Effector memory CD4-positive, alpha-beta T cell (primary cell): ENCODE data around the gene CSF1.

Source experiments
- DNase-seq, 3 donors: peaks; one replicate each; pipeline ENCODE4 v3.0.0-alpha.2; 2020
- H3K27ac ChIP-seq: 2 replicates; pipeline ENCODE4 v1.7.0; 2013; ENCODE audit warnings: mild to moderate bottlenecking, low read length, moderate library complexity; ENCODE audit not compliant: insufficient read depth, poor library complexity, severe bottlenecking
- H3K27me3 ChIP-seq: replicated peaks from 2 replicates; pipeline ENCODE4 v1.7.0; 2013; ENCODE audit warnings: mild to moderate bottlenecking, low read length; ENCODE audit not compliant: insufficient read depth, control insufficient read depth, poor library complexity, severe bottlenecking
- H3K36me3 ChIP-seq: 2 replicates; pipeline ENCODE4 v1.7.0; 2013; ENCODE audit warnings: mild to moderate bottlenecking, low read length, moderate library complexity; ENCODE audit not compliant: control insufficient read depth, insufficient read depth
- H3K4me1 ChIP-seq: 2 replicates; pipeline ENCODE4 v1.7.0; 2013; ENCODE audit warnings: low read length, mild to moderate bottlenecking; ENCODE audit not compliant: control insufficient read depth, insufficient read depth, poor library complexity, severe bottlenecking
- H3K4me3 ChIP-seq: 2 replicates; pipeline ENCODE4 v1.7.0; 2013; ENCODE audit warnings: low read length, low read depth, mild to moderate bottlenecking; ENCODE audit not compliant: insufficient read depth, poor library complexity, severe bottlenecking
- H3K9me3 ChIP-seq: 2 replicates; pipeline ENCODE4 v1.7.0; 2013; ENCODE audit warnings: mild to moderate bottlenecking, low read length, moderate library complexity; ENCODE audit not compliant: control insufficient read depth

CSF1 gene

DNA sequence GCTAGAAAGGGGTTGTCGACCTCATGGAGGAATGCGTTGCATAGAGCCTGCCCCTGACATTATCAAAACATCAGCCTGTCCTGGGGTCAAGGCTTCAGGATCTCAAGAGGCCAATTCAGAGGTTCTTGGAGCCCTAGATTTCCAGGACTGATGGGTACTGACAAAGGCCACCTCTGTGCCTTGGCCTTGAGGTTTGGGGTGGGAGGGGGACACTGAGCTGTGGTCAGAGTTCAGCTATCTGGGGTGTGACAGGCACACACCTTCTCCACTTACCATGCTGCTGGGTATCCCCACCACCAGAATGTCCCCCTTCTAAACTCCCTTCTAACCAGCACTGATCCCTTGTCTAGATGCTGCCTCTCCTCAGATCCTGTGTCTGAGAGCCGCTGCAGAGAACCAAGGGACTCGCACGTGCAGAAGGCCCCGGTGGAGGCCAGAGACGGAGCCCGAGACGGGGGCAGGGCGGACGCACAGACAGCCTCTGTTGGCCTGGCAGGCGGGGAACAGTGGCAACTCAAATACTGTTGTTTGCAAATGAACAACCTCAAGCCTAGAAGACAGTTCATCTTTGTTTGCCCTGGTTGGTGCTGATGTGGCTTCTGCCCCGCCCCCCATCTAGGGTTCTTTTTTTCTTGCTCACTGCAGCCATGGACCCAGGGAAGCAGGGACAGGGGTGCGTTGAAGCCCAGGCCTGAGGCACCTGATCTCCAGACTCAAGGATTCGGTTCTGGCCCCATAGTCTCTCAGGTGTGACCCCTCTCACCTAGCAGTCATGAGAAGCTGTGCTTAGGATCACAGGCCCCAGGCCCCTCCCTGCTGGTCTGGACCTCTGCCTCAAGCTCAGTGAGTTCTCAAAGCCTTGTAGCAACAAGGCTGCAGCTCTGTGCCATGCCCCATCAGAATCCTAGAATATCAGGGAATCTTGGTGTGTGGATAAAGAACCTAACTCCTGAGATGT lies 28.1 kb upstream of the CSF1 start:
- Histone ChIP-seq H3K36me3 (no peaks in the 10 kb centered on the region), H3K27ac (no peak overlapping the region), H3K9me3 (no peaks in the 10 kb centered on the region), H3K27me3 (no peaks in the 10 kb centered on the region), H3K4me1 (no peaks in the 10 kb centered on the region), H3K4me3 (no peak overlapping the region)
- no peak for DNase-seq

DNA sequence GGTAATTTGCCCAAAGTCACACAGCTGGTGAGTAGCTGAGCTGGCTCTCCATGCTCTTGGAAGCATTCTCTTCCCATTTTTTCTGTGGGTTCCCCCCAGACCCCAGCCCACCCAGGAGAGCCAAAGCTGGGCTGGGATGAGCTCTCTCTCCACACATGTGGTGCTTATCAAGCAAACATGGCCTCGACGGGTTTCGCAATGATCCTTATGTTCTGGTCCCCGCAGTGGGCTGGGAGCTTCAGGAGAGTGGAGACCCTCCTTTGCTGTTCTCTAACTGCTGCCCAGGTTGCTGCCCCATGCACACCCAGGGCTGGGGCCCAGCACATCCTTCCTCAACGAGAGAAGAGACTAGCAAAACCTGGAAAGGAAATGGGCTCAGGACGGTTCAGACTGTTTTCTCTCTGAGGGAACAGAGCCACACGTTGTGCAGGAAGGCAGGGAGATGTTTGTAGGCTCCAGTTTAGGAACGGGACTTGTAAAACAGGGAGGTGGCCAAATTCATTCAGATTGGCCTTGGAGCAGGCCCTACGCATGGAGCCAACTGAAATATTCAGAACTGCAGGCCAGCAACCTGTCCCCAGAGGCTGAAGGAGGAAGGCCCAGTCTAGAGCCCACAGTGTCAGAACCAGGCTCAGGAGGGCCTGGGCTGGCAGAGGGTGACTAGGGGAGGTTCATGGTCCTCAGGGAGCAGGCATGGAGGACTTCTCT lies 27.2 kb upstream of the CSF1 start:
- Histone ChIP-seq H3K27me3 (no peaks in the 10 kb centered on the region), H3K27ac (no peak overlapping the region), H3K36me3 (no peaks in the 10 kb centered on the region), H3K4me3 (no peak overlapping the region), H3K9me3 (no peaks in the 10 kb centered on the region), H3K4me1 (no peaks in the 10 kb centered on the region)
- DNase-seq = no peak

DNA sequence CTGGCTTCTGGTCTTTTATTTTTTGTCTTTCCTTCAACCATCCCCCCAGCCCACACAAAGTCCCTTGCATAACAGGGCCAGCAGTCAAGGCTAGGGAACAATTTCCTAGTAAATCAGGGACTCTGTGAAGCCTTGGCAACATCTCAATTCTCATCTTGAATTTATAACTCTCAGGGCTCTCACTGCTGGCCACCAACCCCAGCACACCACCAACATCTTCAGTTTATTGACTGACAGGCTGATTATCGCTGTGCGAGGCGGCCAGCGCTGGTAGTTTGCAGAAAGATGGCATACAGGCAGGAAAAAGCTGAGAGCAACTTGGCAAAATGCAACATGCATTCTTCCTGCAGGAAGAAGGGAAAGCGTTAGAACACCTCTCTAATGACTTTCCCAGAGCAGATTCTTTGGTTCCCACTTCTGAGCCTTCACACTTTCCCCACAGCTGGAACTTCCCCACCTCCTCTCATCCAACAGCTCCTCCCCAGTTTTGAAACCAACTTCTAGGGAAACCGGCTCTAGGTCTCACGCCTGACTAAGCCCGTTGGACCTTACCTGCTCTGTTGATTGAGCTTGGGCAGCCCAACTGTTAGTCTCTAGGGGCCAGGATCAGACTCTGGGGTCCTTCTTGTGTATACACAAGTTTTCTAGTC lies 26.3 kb upstream of the CSF1 start:
- no peaks in the 10 kb centered on the region for H3K9me3 ChIP-seq
- H3K36me3 ChIP-seq = no peaks in the 10 kb centered on the region
- DNase-seq = no peak
- H3K27me3 ChIP-seq = no peaks in the 10 kb centered on the region
- no peak overlapping the region for H3K4me3 ChIP-seq
- H3K4me1 ChIP-seq = no peaks in the 10 kb centered on the region
- H3K27ac ChIP-seq = no peak overlapping the region

DNA sequence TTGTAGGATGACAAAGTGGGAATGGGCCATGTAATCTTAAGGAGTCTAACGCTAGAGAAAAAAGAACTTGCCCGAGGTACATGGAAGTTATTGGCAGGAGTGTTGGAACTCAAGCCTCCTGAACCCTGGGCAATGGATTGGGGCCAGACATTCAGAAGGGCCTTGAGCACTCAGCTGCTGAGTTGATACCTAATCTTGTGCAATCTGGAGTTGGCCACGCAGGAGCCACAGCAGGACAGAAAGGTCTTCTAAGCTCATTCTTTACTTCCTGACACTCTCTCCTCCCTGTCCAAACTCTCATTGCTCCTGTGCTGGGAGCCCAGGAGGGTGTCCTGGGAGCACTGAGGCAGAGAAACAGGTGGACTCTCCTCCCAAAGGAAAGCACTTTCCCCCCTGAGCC lies 25.1 kb upstream of the CSF1 start:
- DNase-seq = no peak
- Histone ChIP-seq H3K36me3 (no peaks in the 10 kb centered on the region), H3K27ac (no peak overlapping the region), H3K9me3 (no peaks in the 10 kb centered on the region), H3K27me3 (no peaks in the 10 kb centered on the region), H3K4me1 (no peaks in the 10 kb centered on the region), H3K4me3 (no peak overlapping the region)

GRCh38 chr1:109886827-109887226 lies 23.8 kb upstream of the CSF1 start:
- no peak overlapping the region for H3K4me3 ChIP-seq
- no peak for DNase-seq
- H3K36me3 ChIP-seq = no peaks in the 10 kb centered on the region
- H3K9me3 ChIP-seq = no peaks in the 10 kb centered on the region
- H3K4me1 ChIP-seq = no peaks in the 10 kb centered on the region
- no peak overlapping the region for H3K27ac ChIP-seq
- no peaks in the 10 kb centered on the region for H3K27me3 ChIP-seq

- Histone ChIP-seq H3K4me3 (no peak overlapping the region), H3K27ac (no peak overlapping the region), H3K9me3 (no peaks in the 10 kb centered on the region)
Measured at GRCh38 chr1:109887271-109887670, 23.4 kb upstream of the CSF1 start.

GRCh38 chr1:109887884-109888283 lies 22.8 kb upstream of the CSF1 start:
- H3K27ac ChIP-seq = no peak overlapping the region
- no peaks in the 10 kb centered on the region for H3K9me3 ChIP-seq
- no peaks in the 10 kb centered on the region for H3K4me1 ChIP-seq
- no peak for DNase-seq
- no peaks in the 10 kb centered on the region for H3K27me3 ChIP-seq
- no peaks in the 10 kb centered on the region for H3K36me3 ChIP-seq
- H3K4me3 ChIP-seq = no peak overlapping the region

More at GRCh38 chr1:109887271-109887670, 23.4 kb upstream of the CSF1 start:
- no peak for DNase-seq
- Histone ChIP-seq H3K27me3 (no peaks in the 10 kb centered on the region), H3K36me3 (no peaks in the 10 kb centered on the region), H3K4me1 (no peaks in the 10 kb centered on the region)

- H3K4me1 ChIP-seq = no peaks in the 10 kb centered on the region
- no peak overlapping the region for H3K27ac ChIP-seq
- no peaks in the 10 kb centered on the region for H3K36me3 ChIP-seq
- H3K27me3 ChIP-seq = no peaks in the 10 kb centered on the region
- H3K9me3 ChIP-seq = no peaks in the 10 kb centered on the region
- no peak overlapping the region for H3K4me3 ChIP-seq
- DNase-seq = no peak
Measured at GRCh38 chr1:109889094-109889493, 21.6 kb upstream of the CSF1 start.

DNA sequence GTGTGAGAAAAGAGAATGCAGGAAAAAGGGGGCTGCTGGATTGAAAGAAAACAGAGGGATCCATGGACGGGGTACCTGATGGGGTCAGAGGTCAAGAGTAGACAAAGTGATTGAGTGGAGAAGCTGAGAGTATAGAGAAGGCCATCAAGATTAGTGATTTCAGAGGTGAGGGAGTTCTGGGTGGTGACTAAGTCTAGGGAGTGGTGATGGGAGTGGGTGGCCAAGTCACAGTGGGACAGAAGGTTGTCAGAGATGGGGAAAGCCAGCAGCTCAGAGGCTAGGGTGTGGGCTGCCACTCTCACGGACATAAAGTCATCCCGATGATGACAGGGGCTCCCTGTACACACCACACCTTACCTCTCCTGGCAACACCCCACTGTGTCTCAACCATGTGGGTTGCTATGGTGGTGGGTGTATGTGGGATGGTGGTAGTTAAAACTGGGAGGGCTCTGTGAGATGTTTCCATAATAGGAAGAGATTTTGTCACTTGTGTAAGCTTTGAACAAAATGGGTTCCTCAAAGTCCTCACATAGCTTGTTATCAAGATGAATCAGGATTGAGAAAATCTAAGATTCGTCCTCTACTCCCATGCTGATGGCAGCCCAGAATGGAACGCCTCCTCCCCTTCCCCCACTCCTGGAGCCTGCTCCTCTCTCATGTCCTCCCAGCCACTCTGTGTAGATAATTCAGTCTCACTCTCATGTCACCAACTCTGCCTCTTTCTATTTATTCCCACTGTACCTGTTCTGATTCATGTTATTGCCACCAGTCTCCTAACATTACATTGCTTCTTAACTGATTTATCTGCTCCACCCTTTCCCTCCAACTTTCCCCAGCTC lies 20.3 kb upstream of the CSF1 start:
- no peaks in the 10 kb centered on the region for H3K27me3 ChIP-seq
- no peak overlapping the region for H3K27ac ChIP-seq
- H3K9me3 ChIP-seq = no peaks in the 10 kb centered on the region
- H3K4me3 ChIP-seq = no peak overlapping the region
- no peak for DNase-seq
- H3K36me3 ChIP-seq = no peaks in the 10 kb centered on the region
- H3K4me1 ChIP-seq = no peaks in the 10 kb centered on the region
